Esophagus muscularis mucosa (tissue), 4 donors: ENCODE measurements around the gene IL1RL2. TPM values are rescaled to one million over a fixed set of nuclear protein-coding genes. Genes with fewer than 3 reads are reported as not detected.
A peak's percentile ranks its signal among the peaks of the same experiment; 100 is the strongest.

ENCODE experiments used
- DNase-seq: peaks from one replicate; pipeline ENCODE4 v3.0.0-alpha.2; 2017; ENCODE audit errors: extremely low spot score
- H3K27ac ChIP-seq, 4 donors: fragments of 200-600 bp; sonication (generic); replicated peaks in 1 of 4; 1 replicate in 3 of 4; 2 replicates in 1 of 4; pipeline ENCODE4 v1.5.1; 2016 to 2019; ENCODE audit warnings: mild to moderate bottlenecking in 1 of 4
- H3K27me3 ChIP-seq, 4 donors: fragments of 200-600 bp; sonication (generic); one replicate each; pipeline versions ENCODE4 v1.5.1 to v1.6.0; 2016 to 2019
- H3K36me3 ChIP-seq, 4 donors: fragments of 200-600 bp; sonication (generic); one replicate each; pipeline ENCODE4 v1.5.1; 2016 to 2019
- H3K4me1 ChIP-seq, 4 donors: fragments of 200-600 bp; sonication (generic); one replicate each; pipeline ENCODE4 v1.5.1; 2016 to 2019
- H3K4me3 ChIP-seq, 4 donors: fragments of 200-600 bp; sonication (generic); 1 replicate in 2 of 4; 2 replicates in 2 of 4; pipeline ENCODE4 v1.5.1; 2016 to 2019; ENCODE audit warnings: mild to moderate bottlenecking in 4 of 4, moderate library complexity in 1 of 4
- H3K9me3 ChIP-seq, 4 donors: fragments of 200-600 bp; sonication (generic); 1 replicate in 3 of 4; 2 replicates in 1 of 4; pipeline ENCODE4 v1.5.1; 2016 to 2019
- EP300 ChIP-seq: sonication (generic); formaldehyde crosslinking; IDR thresholded peaks from one replicate; pipeline ENCODE4 v1.6.1; 2017; ENCODE audit warnings: antibody characterized with exemption
- POLR2A ChIP-seq: fragments of 450-650 bp; IDR thresholded peaks from one replicate; pipeline ENCODE4 v1.6.1; 2017; ENCODE audit warnings: antibody characterized with exemption, moderate library complexity, mild to moderate bottlenecking, low read depth
- POLR2AphosphoS5 ChIP-seq, 2 donors: sonication (generic); formaldehyde crosslinking; IDR thresholded peaks; one replicate each; pipeline ENCODE4 v1.6.1; 2017; ENCODE audit warnings: antibody characterized with exemption in 2 of 2
- WGBS: methylation state at CpG from one replicate; pipeline ENCODE4 v1.1.5; 2018; 5-methylcytosine and 5-hydroxymethylcytosine counted together
- intact Hi-C: fragments of 100-400 bp; cut with DNase I; formaldehyde crosslinking; loops from one replicate; pipeline ENCODE4 v1.15.1; 2023
- total RNA-seq, 4 donors: library from RNA; depleted of rRNA; stranded (reverse); fragments of >200 nt; gene quantifications; one replicate each; pipeline versions ENCODE4 v1.1.0 to v1.2.1, GENCODE V29; 2016
- TF ChIP-seq, protein P1 (sequence below), 3 experiments: fragments of 200-600 bp in 2 of 3; fragments of 450-650 bp in 1 of 3; sonication (generic) in 2 of 3; IDR thresholded peaks; one replicate each; pipeline ENCODE4 v1.5.1; 2017 to 2019; ENCODE audit warnings: antibody characterized with exemption in 3 of 3, mild to moderate bottlenecking in 2 of 3, moderate library complexity in 1 of 3

IL1RL2 gene
- total RNA-seq, 4 donors from 2014 or later, result 0.19 to 0.92 (median 0.66) TPM; not detected in 1

DNA sequence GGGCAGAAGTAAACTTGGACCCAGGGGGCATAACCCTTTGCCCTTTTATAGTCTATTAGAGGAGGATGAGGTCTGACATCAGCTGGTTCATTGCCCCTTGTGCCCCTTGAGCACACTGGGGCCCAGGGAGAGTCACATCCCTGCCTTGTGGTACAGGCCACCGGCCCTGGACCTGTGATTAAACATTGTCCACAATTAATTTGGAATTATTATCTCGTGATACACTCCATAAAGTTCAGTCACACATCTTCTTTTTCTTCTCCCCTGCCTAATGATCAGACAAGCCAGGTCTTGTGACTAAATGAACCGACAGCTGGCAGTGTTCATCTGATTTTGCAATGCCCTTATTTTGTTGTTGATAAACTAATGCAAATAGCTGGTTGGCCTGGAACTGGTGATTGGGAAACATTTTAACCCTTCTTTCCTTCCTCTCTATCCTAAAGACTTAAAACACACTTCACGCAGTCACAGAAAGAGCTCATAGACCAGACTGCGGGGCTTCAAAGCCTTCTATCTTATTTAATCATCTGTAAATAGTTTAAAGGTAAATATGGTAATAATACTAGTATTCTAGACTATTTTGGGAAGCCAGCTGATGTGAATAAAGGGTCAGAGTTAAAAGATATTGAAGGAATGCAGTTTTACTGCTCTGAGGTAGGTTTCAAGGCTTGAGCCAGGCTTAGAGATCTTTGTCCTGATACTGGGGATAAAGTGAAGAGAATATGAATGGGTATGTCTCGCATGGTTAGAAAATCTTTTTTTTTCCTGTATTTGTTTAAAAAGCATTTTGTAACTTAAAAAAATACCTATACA lies 30.9 kb upstream of the IL1RL2 start:
- no peaks in the 10 kb centered on the region for H3K27me3 ChIP-seq
- H3K36me3 ChIP-seq, result peaks cover 16 to 62% (median 29%) of the 10 kb centered on the region in 4 donors
- H3K27ac ChIP-seq, result peak overlapping the region; percentile 52 to 70 (median 64)
- TF ChIP-seq, protein P1, sequence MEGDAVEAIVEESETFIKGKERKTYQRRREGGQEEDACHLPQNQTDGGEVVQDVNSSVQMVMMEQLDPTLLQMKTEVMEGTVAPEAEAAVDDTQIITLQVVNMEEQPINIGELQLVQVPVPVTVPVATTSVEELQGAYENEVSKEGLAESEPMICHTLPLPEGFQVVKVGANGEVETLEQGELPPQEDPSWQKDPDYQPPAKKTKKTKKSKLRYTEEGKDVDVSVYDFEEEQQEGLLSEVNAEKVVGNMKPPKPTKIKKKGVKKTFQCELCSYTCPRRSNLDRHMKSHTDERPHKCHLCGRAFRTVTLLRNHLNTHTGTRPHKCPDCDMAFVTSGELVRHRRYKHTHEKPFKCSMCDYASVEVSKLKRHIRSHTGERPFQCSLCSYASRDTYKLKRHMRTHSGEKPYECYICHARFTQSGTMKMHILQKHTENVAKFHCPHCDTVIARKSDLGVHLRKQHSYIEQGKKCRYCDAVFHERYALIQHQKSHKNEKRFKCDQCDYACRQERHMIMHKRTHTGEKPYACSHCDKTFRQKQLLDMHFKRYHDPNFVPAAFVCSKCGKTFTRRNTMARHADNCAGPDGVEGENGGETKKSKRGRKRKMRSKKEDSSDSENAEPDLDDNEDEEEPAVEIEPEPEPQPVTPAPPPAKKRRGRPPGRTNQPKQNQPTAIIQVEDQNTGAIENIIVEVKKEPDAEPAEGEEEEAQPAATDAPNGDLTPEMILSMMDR (IDR thresholded peaks at IDR 0.05), result no peak
- TF ChIP-seq POLR2AphosphoS5 (IDR thresholded peaks at IDR 0.05), result peak in 1 of 2 donors; percentile 44
- 70% methylated on average over 6 of the region's 6 CpGs for WGBS
- H3K4me3 ChIP-seq, result no peak overlapping the region
- no peaks in the 10 kb centered on the region for H3K9me3 ChIP-seq
- H3K4me1 ChIP-seq, result peaks cover 10 to 27% (median 13%) of the 10 kb centered on the region in 4 donors
- intact Hi-C loops, result no loop called here
- no peak for DNase-seq

DNA sequence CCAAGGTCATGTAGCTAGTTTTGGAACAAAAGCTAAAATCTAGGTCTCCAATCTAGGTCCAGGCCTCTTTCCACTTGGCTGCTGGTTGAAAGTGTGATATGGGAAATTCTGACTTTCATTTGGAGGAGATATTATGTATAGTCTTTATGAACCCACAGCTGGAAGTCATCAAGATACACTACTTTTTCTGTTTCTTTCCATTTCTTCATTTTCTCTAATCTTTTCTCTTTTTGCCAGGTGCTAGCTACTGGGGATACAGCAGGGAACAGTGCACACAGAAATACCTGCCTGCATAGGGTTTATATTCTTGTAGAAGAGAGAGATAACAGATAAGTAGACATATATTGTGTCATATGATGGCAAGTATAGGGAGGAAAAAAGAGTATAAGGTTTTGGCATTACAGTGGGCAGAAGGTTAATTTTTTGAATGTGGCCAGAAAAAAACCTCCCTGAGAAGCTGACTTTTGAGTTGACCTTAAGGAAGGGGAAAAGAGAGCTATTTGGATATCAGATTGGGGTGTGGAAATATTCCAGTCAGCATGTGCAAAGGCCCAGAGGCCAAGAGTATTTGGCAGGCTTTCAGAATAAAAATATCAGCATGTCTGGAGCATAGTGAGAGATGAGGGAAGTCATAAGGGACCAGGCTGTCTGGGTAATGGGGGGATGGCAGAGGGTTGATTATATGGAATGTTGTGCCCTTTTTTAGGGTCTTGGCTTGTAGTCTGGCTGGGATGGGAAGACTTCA lies 28.6 kb upstream of the IL1RL2 start:
- Histone ChIP-seq H3K27ac (no peak overlapping the region), H3K36me3 (peaks cover 16 to 62% (median 26%) of the 10 kb centered on the region in 4 donors), H3K27me3 (no peaks in the 10 kb centered on the region), H3K4me1 (peaks cover 7 to 21% (median 13%) of the 10 kb centered on the region in 4 donors), H3K9me3 (no peaks in the 10 kb centered on the region), H3K4me3 (no peak overlapping the region)
- DNase-seq, result no peak
- intact Hi-C loops, result no loop called here
- no peak for TF ChIP-seq POLR2A
- TF ChIP-seq, protein P1 (IDR thresholded peaks at IDR 0.05), result no peak

DNA sequence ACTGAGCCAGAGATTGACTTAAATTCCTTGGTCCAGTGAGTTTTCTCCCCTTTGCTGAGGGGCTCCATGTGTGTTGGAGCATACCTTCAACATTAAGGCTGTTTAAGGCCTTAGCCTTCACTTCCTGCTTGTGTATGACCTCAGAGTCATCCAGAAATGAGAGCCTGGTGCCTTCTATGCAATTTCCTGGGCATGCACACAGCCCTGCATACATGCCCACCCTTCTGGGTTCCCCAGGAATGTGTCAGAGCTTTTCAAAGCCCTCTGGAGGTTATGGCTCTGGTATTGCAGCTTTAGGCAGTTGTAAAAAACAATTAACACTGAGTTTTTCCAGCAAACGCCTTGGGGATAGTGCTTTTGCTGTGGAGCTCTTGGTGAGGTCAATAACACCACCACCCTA lies 27.5 kb upstream of the IL1RL2 start:
- no peak overlapping the region for H3K27ac ChIP-seq
- H3K4me3 ChIP-seq, result no peak overlapping the region
- H3K27me3 ChIP-seq, result no peaks in the 10 kb centered on the region
- TF ChIP-seq, protein P1 (IDR thresholded peaks at IDR 0.05), result no peak
- TF ChIP-seq POLR2AphosphoS5 (IDR thresholded peaks at IDR 0.05) (no peak), EP300 (no peak), POLR2A (no peak)
- H3K9me3 ChIP-seq, result no peaks in the 10 kb centered on the region
- 83% methylated on average over 1 of the region's 1 CpG for WGBS
- intact Hi-C loops, result no loop called here
- peaks cover 7 to 16% (median 12%) of the 10 kb centered on the region in 4 donors for H3K4me1 ChIP-seq
- DNase-seq, result no peak
- H3K36me3 ChIP-seq, result peaks cover 11 to 54% (median 21%) of the 10 kb centered on the region in 4 donors

DNA sequence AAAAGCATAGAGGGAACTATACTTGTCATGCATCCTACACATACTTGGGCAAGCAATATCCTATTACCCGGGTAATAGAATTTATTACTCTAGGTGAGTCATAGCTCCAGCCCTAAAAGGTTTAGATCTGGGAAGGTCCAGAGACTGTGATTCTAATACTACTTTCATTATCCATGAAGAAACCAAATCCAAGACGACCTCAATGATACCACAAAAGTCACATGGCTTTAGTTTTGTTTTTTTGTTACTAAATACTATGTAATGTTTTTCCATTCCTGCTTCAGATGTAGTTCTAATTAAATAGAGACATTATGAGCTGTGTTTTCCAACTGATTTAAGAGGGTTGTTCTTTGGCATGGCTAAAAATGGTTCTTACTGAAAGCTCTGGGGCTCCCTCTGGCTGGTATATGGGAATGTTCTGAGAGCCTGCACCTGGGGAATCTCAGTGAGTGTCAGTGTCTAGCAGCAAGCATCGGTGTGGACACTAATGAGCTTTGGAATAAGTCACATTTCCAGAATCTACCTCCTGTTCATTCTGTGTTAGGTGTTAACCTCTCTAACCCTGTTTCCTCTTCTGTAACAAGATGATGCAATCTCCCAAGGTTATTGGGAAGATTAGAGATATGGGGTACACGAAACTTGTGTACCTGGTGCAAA lies 20.5 kb upstream of the IL1RL2 start:
- Histone ChIP-seq H3K27me3 (no peaks in the 10 kb centered on the region), H3K27ac (no peak overlapping the region), H3K9me3 (no peaks in the 10 kb centered on the region), H3K4me1 (peaks cover 0 to 10% (median 3%) of the 10 kb centered on the region in 4 donors), H3K4me3 (no peak overlapping the region), H3K36me3 (peaks cover 0 to 41% (median 29%) of the 10 kb centered on the region in 4 donors)
- peak in 1 of 2 donors; percentile 49 for TF ChIP-seq POLR2AphosphoS5 (IDR thresholded peaks at IDR 0.05)
- TF ChIP-seq, protein P1 (IDR thresholded peaks at IDR 0.05), result peak; percentile 42 to 67 (median 65)
- no peak for TF ChIP-seq POLR2A
- 31% methylated on average over 4 of the region's 4 CpGs for WGBS
- no peak for DNase-seq
- intact Hi-C loops, result loop anchor here (2.0 kb wide), 1 partner anchor 146 kb away; no protein-coding TSS in a partner anchor
